NCI-H146 treated with DMSO at 0.1 percent for 48 hours (cell line): ENCODE results near the gene BTRC.
"Not testable (repeated sequence)": the region's sequence is repeated elsewhere in the genome, so short reads cannot be mapped to it uniquely, and the experiment has no call there.

ENCODE experiments used
- DNase-seq: peaks from one replicate; lab custom pipeline; 2025; ENCODE audit not compliant: unreplicated experiment; lab: John Stamatoyannopoulos, UW

The BTRC gene

DNA sequence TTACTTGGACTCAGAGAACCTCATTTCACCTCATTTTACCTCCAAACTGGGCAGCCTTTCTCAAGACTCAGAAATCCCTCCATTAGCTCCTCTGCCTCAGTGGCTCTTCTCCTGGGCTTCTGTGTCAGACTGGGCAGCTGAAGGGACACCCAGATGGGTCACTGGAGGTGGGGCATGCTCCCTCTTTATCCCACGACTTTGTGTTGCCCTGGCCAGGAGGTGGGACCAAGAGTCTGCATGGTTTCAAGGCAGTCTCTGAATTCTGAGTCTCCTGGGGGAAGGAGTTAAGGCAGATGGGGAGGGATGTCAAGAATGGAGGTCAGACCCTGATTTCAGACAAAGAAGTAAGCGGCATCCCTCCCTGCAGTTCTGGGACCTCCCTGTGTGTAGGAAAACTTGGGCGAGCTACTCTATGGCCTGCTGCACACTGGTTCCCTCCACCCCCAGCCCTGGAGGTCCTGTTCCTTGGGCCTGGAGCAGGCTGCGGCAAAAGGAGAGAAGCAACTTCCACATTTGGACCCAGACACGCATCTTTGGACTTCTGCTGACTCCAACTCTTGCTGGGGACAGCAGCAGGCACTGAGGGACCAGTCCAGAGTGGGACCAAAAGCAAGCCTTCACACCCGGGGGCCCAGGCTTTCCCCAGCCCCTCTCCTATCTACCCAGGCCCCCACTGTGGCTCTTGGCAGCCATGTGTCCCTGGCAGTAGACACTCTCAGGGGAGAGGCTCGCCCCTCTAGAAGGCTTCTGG is 223.3 kb downstream of the BTRC start:
- no peak for DNase-seq

DNA sequence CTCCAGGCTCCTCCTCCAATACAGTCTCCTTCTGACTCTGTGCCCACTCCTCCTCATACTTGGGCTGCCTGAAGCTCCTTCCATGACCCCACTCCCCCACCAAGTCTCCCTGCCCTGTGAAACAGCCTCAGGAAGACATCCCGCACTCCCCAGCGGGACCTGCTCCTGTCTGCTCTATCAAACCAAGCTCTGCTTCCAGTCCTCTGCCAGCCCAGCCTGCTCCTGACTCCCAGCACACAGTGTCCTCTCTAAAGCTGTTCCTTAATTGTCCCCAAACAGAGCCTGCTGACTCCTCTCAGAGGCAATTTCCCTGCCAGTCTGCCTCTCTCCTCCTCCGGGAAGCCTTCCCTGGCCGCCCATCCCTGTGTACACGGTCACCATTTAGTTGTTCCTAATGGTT is 224.2 kb downstream of the BTRC start:
- no peak for DNase-seq

DNA sequence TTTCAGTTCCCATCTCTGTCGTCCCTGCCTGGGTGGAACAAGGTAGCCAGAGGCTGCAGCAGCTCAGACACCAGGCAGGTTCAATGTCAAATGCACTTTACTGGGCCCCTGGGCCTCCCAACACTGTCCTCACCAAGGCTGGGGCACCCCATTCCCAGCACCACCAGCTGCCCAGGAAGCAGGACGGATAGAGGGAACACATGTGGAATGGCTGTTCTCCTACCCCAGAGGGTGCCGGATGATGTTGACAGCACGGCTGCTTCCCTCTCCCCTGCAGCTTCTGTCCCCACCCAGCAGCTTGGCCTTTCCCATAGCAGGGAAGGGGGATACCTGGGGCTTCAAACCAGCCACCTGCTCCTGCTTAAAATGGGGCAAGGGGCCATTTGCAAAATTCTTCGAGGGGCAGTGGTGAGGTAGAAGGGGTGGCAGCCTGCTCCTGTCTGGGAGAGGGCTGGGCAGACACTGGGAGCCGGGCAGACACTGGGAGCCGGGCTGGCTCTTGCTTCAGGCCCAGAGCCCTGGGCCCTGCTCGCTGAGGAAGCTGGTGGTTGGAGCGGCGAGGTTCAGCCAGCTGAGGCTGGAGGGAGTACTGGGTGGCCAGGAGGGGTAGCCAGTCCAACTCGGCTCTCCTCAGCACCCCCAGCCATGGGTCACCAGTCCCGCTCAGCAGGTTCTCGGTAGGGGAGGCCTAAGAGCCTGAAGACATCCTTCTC is 225.0 kb downstream of the BTRC start:
- DNase-seq, result no peak

DNA sequence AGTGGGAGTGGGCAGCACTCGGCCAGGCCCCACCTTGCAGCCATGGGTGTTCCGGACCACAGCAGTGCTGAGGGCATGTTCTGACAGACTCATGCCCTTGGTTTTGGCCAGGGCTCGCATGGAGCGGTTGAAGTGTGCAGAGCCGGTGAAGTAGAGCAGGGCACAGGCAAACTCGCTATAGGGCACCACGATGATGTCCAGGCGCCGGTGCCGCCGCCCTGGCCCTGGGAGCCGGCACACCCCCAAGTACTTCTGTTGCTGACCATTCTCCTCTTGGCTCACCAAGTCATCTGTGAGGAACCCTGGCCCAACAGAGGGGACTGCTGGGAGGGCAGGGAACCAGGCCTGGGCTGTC is 225.5 kb downstream of the BTRC start:
- no peak for DNase-seq

DNA sequence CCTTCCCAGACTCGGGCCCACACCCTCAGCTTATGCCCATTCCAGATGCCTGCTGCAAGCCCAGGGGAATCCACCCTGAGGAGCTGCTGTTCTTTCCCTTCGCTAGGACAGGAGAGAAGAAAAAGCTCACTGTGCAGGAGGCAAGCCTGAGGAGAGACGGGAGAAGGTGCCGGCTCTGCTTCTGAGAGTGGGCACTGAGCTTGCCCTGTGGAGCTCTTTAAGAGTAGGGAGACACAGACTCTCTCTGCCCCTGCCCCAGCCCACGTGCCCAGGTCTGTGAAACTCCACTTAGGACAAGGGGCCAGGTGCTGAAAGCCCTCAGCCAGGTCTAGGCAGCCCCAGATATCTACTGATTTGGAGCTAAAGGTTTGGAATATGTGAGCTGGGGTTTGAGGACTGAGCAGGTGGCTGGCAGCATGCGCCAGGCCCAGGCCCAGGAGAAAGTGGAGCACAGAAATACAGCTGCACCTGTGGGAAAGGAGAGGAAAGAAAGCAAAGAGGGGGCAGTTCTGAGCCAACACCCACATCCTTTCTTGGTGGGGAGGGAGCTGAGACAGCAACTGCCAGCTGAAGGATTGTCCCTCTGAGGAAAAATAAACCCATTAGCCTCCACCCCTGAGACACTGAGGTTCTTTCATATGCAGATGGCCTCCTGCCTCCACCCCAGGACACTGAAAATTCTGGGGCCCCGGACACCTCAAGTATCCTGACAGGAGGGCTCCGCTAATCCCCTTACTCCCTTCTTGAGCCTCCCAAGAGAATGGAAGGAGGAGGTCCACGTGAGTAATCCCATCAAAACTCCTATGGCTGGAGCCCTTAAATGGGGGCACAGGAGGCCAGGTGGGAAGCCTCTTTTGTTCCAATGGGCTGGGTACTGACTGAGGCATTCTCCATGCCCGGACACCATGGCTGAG is 226.8 kb downstream of the BTRC start:
- DNase-seq, result no peak

DNA sequence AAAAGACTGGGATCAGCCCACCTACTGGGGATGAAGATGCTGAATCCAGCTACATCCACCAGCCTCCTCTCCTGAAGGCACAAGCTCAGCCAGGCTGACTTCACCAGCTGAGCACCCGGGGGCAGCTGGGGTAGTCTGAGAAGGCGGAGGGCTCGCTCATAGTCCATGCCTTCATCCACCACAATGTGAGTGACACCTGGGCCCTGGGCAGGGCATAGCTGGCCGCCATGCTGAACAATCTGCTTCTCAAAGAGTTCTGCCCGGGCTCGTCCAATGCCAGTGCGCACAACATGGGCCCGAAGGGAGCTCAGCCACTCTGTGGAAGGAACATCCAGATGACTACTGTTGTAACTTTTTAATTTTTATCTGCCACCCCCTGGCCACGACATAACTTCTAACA is 231.9 kb downstream of the BTRC start:
- no peak for DNase-seq

DNA sequence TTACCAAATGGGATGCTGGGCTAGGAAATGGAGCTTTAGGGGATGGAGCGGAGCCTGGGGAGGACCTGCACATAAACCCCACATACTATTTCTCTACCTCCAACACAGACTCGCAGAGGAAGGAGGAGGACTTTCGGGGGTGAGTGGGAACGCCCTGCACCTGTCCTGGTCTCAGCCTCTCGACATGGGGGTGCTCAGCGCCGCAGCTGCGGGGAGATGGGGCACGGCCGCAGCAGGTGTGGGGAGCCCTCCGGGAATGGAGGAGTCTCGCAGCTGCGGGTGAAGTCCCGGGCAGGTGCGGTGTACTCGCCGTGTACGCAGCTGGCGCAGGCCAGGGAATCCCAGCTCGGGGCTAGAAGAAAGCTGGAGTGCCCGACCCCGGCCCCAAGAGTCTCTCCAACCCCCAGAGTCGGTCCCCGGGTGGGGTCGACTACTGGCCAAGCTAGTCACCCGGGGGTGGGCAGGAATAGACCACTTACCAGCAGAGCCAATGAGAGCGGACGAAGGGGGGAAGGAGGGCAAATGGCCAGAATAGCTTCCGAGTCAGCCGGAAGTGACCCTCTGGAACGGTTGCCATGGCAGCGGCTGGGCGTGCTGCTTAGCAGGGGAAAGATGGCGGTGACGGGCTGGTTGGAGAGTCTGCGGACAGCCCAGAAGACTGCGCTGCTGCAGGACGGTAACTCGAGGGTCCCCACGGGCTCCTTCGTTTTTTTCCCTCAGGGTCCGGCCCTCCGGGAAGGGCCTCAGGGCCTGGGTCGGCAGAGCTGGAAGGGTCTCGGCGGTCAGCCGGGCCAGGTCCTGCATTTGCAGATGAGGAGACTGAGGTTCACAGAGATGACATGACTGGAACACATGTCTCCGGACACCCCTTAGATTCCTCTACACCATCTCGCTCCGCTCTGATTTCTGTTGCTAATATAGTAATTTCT is 234.0 kb downstream of the BTRC start, which contains the start of the genes DPCD and POLL:
TSS of gene DPCD (plus strand) at position 597 of the 929 bp plus-strand sequence. CDS start at position 613, 16 bp downstream.
TSS of gene POLL (minus strand) at position 533 of the 929 bp plus-strand sequence. CDS start 897 bp downstream, outside the sequence.
- DNase-seq, result peak; percentile 94

DNA sequence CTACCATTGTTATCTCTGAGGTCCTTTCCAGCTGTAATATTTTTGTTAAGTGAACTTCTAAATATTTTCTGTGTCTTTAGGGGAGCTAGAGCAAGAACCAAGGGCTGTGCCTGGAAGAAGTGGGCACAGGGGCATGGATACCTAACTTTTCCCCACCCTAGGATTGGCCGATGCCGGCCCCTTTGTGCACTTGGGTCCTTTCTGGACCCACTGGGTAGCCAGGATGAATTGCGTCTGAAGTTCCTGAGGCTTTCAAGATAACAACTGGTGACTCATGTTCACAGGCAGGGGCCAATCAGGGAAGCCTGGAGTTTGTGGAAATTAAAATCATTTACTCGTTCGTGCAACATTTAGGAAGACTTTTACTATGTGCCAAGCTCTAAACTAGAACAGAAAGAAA is 234.9 kb downstream of the BTRC start:
- DNase-seq, result no peak

DNA sequence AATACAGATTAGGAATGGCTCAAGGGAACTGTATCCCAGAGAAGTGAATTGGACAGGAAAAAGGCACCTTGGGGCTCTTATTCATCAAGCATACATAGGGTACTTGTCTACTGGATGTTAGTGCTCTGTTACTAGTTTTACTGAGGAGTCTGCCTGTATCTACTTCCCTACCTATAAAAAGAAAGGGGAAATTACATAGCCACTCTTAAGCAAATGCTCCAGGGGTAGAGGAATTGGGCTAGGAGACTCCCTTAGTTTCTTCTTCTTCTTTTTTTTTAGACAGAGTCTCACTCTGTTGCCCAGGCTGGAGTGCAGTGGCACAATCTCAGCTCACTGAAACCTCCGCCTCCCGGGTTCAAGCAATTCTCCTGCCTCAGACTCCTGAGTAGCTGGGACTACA is 239.4 kb downstream of the BTRC start:
- DNase-seq, result not testable (repeated sequence)

DNA sequence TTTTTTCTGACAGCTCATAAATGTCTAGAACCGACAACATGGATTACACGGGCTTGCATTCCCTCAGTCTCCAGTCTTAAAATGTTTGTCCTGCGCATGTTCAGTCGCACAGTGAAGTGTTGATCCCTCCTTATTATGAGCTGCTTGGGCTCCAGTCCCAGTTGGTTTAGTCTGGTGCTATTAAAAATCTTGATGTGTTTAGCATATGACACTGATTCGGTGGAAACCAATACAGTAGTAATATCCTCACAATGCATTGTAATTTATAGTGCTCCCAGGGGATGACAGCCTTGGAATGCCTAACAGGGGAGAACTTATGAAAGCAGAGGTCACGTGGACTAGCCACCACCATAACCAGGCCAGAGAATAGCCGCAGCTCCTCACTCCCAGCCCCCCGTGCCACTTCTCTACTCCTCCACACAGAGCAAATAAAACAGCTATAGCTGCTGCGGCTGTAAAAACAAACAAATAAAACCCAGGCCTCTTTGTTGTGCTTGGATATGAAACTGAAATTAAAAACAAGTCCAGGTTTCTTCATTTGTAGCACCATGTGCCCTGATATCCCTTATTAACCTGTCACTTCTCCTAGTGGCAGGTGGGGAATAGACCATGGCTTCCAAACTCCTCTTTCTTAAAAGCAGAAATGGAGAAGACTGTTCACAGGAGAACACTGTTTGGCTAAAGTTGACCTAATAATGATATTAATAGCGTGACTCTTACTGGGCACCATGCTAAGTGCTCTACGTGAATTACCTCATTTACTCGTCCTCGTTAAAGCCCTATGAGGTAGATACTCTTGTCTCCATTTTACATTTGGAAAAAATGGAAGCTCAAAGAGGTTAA is 241.8 kb downstream of the BTRC start:
- DNase-seq, result no peak

DNA sequence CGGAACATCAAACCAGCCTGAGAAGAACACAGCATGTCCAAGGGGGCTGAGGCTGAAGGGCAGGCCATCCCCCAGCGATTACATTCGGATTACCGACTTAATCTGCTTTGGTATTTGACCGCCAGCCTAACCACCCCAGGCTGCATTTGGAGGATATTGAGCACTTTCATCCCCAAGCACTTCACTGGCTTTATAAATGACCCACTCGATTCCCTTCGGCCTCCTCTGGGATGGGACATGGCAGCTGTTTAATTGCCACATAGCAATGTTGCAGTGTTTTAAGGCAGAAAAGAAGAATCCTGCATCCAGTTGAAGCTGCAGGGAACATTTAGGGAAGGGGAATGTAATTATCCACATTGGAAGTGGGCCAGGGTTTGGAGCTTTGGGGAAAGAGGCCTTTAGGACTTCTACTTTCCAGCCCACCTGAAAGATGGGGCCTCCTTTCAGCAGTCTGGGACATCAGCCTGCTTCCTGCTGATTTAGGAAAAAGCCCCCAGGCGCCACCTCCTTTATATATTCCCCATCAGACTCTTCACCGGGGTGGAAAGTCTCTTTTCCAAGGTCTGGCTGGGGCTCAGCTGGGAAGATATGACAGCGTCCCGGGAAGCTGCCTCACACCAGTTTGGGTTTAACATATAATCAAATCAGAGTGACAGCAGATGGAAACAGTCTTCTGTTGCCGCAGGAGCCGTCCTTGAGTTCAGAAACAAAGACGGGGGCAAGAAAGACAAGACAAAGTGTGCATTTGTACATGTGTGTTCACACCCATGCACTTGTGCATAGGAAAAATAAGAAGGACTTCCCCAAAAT is 243.3 kb downstream of the BTRC start:
- no peak for DNase-seq

DNA sequence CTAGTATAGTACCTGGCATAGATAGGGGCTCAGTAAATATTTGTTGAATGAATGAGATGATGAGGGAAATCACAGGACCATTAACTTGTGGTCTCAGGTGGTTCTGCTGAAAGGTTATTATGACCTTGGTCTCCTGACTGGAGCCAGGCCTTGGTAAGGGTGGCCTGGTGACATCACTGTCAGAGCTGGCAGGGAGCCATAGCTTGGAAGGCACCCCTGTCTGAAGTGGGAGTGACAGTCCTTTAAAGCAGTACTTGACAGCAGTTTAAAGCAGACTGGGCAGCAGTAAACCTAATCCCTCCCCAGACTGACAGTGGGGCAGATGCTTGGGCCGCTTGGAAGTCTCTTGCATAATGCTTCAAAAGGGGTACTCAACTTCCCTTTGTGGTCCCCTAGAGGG is 247.6 kb downstream of the BTRC start:
- DNase-seq, result no peak

DNA sequence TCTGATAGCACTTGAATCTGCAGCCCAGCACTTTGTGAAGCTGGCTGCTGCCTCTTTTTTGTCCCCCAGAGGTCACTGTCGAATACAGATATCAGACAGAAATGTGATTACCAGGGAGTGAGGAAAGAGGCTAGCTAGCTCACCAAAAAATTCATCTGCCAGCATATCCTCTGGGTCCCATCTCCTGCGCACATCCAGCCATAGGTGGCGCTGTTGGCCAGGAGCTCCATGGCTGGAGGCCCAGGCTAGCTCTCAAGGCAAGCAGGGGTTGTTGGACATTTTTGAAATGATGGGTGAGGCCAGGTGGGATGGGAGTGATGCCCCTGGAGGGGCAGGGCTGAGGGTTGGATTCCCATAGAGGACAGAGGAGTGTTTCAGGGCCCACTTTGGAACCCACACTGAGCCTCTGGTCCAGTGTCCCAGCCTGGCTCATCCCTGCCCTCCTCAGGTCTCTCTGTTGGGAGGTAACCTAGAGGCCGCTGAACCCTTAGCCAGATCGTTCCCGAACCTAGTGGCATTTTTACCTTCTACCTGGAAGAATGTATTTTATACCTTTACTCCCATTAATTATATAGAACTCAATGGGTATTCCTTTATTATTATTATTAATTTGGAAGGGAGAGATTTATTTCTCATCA is 248.9 kb downstream of the BTRC start:
- DNase-seq, result peak; percentile 61
